ENCODE data around the gene DHRS12. TPM values are rescaled to one million over a fixed set of nuclear protein-coding genes. Genes with fewer than 3 reads are reported as not detected.

The DHRS12 gene
- total RNA-seq, 1 experiment from 2014 or later, result 2.6 TPM

GRCh38 chr13:51832471-51833152, 28.6 kb upstream of the DHRS12 start:
- ATAC-seq (0 out of 2 replicates have a peak, but pooled peaks have one; percentile 46), DNase-seq (peak; percentile 17)
- H3K4me2 ChIP-seq (ENCODE audit: low read length), result no peak overlapping the region
- no peak overlapping the region for H3K4me3 ChIP-seq (ENCODE audit: low read length)
- H3K79me2 ChIP-seq (ENCODE audit: low read length), result no peaks in the 10 kb centered on the region
- no peaks in the 10 kb centered on the region for H3K36me3 ChIP-seq (ENCODE audit: low read depth, low read length)
- H2AFZ ChIP-seq (ENCODE audit: low read length), result no peak overlapping the region
- H3K9me2 ChIP-seq (replicated peaks; ENCODE audit: low read length), result no peaks in the 10 kb centered on the region
- no peaks in the 10 kb centered on the region for H3K4me1 ChIP-seq (ENCODE audit: insufficient read depth, low read length)
- H3K9me3 ChIP-seq (ENCODE audit: low read length), result no peaks in the 10 kb centered on the region
- ChIA-PET POLR2A (ENCODE audit: unreplicated experiment) (no interaction called here), CTCF (no interaction called here)
- 0 out of 2 replicates have a peak, but pooled peaks cover 6% of the 10 kb centered on the region for H3K27me3 ChIP-seq (ENCODE audit: low read length)
- no peaks in the 10 kb centered on the region for H4K20me1 ChIP-seq (ENCODE audit: low read length)
- no peaks in the 10 kb centered on the region for H3F3A ChIP-seq (ENCODE audit: low read length, unreplicated experiment)
- no peak overlapping the region for H3K9ac ChIP-seq (ENCODE audit: low read length)
- intact Hi-C loops (cut with micrococcal nuclease), result no loop called here
- no peak for TF ChIP-seq EZH2 (IDR thresholded peaks at IDR 0.05; ENCODE audit: low read length, unreplicated experiment)
- peak; percentile 32; the same call in 1 of the 2 replicates for TF ChIP-seq CTCF (conservative IDR thresholded peaks at IDR 0.05; ENCODE audit: low read depth, low read length)
- H3K27ac ChIP-seq (ENCODE audit: low read length), result no peak overlapping the region
- no TSS peak for BruUV-seq (replicated peaks)

DNA sequence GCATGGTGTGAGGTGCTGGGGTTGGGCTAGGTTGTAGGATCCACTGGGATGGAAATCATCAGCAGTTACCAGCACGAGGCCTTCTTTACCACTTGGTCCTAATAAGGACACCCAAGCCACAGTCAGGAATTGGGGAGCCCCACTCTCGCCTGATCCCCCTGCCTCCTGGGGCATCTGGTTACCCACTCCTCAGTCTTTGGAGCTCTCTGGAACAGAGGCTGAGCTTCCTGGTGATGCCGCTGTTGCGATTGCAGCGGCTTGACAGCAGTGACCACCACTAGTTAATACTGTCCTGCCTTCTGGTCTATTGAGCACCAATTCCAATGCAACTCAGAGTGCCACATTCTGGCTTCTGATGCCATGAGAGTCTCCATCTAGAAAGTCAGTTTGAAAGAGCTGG, 27.6 kb upstream of the DHRS12 start:
- no peaks in the 10 kb centered on the region for H3K79me2 ChIP-seq (ENCODE audit: low read length)
- H3K27ac ChIP-seq (ENCODE audit: low read length), result no peak overlapping the region
- H3K4me1 ChIP-seq (ENCODE audit: insufficient read depth, low read length), result no peaks in the 10 kb centered on the region
- BruUV-seq (replicated peaks), result no TSS peak
- no peak for DNase-seq
- no peaks in the 10 kb centered on the region for H3K36me3 ChIP-seq (ENCODE audit: low read depth, low read length)
- H3K27me3 ChIP-seq (ENCODE audit: low read length), result peaks cover 17% of the 10 kb centered on the region; the same call in 1 of the 2 replicates
- intact Hi-C loops (cut with micrococcal nuclease), result no loop called here
- no peak overlapping the region for H3K4me2 ChIP-seq (ENCODE audit: low read length)
- TF ChIP-seq CTCF (conservative IDR thresholded peaks at IDR 0.05; ENCODE audit: low read depth, low read length) (no peak), EZH2 (IDR thresholded peaks at IDR 0.05; ENCODE audit: low read length, unreplicated experiment) (no peak), EZH2phosphoT487 (IDR thresholded peaks at IDR 0.05; ENCODE audit: borderline replicate concordance, low read length) (no peak)
- H2AFZ ChIP-seq (ENCODE audit: low read length), result no peak overlapping the region
- POLR2A ChIA-PET (ENCODE audit: unreplicated experiment), result no interaction called here
- CTCF ChIA-PET, result no interaction called here
- H3K9ac ChIP-seq (ENCODE audit: low read length), result no peak overlapping the region
- no peaks in the 10 kb centered on the region for H3F3A ChIP-seq (ENCODE audit: low read length, unreplicated experiment)
- no peaks in the 10 kb centered on the region for H4K20me1 ChIP-seq (ENCODE audit: low read length)
- no peaks in the 10 kb centered on the region for H3K9me3 ChIP-seq (ENCODE audit: low read length)
- H3K4me3 ChIP-seq (ENCODE audit: low read length), result no peak overlapping the region
- no peaks in the 10 kb centered on the region for H3K9me2 ChIP-seq (replicated peaks; ENCODE audit: low read length)
- no peak for ATAC-seq

DNA sequence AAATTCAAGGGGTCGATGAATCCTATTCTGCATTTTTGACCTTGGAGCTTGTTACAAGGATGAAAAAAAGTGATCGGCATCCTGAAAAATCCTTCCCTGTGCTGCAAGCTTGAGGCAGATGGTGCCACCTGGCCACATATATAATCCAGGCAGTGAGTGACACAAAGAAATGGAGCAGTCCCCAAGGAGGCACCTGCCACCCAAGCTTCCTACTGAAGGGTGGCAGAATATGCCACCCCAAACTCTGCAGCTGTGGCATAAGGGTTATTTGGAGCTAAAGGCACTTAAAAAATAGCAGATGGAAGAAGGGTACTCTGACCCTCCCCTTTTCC, 25.6 kb upstream of the DHRS12 start:
- TF ChIP-seq CTCF (conservative IDR thresholded peaks at IDR 0.05; ENCODE audit: low read depth, low read length), result no peak
- TF ChIP-seq EZH2 (IDR thresholded peaks at IDR 0.05; ENCODE audit: low read length, unreplicated experiment), result no peak
- no peak for TF ChIP-seq EZH2phosphoT487 (IDR thresholded peaks at IDR 0.05; ENCODE audit: borderline replicate concordance, low read length)
- BruUV-seq (replicated peaks), result no TSS peak
- intact Hi-C loops (cut with micrococcal nuclease), result no loop called here
- POLR2A ChIA-PET (ENCODE audit: unreplicated experiment), result no interaction called here
- H3K27ac ChIP-seq (ENCODE audit: low read length), result no peak overlapping the region
- H2AFZ ChIP-seq (ENCODE audit: low read length), result no peak overlapping the region
- H3K4me3 ChIP-seq (ENCODE audit: low read length), result no peak overlapping the region
- DNase-seq, result no peak
- no peaks in the 10 kb centered on the region for H3K9me2 ChIP-seq (replicated peaks; ENCODE audit: low read length)
- H3K36me3 ChIP-seq (ENCODE audit: low read depth, low read length), result no peaks in the 10 kb centered on the region
- no peak overlapping the region for H3K4me2 ChIP-seq (ENCODE audit: low read length)
- peaks cover 17% of the 10 kb centered on the region; the same call in 1 of the 2 replicates for H3K27me3 ChIP-seq (ENCODE audit: low read length)
- no peaks in the 10 kb centered on the region for H4K20me1 ChIP-seq (ENCODE audit: low read length)
- no peaks in the 10 kb centered on the region for H3K9me3 ChIP-seq (ENCODE audit: low read length)
- no peak overlapping the region for H3K9ac ChIP-seq (ENCODE audit: low read length)
- H3K79me2 ChIP-seq (ENCODE audit: low read length), result no peaks in the 10 kb centered on the region
- H3K4me1 ChIP-seq (ENCODE audit: insufficient read depth, low read length), result no peaks in the 10 kb centered on the region
- CTCF ChIA-PET, result interaction anchor here (0.6 kb wide), 1 partner anchor 16 kb away, joined by 3 read pairs; no protein-coding TSS in a partner anchor
- no peak for ATAC-seq
- H3F3A ChIP-seq (ENCODE audit: low read length, unreplicated experiment), result no peaks in the 10 kb centered on the region
